ENCODE measurements around the gene SMIM12.

GRCh38 chr1:34822202-34822601, 37.3 kb downstream of the SMIM12 start:
- TF ChIP-seq CTCF (IDR thresholded peaks at IDR 0.05; ENCODE audit: low read depth, low read length) (no peak), EZH2phosphoT487 (IDR thresholded peaks at IDR 0.05; ENCODE audit: low read depth) (no peak)

Measured in OCI-LY3 (cell line).